GM19025 (cell line): Measurements from ENCODE around the gene CCAR1.
"Not testable (repeated sequence)": the region's sequence is repeated elsewhere in the genome, so short reads cannot be mapped to it uniquely, and the experiment has no call there.

Experiments
- ATAC-seq: cut with Tn5 transposase; IDR thresholded peaks from one replicate; pipeline ENCODE4 v1.9.1; 2021; ENCODE audit warnings: mild to moderate bottlenecking, low read depth, moderate library complexity; ENCODE audit not compliant: unreplicated experiment

The CCAR1 gene

DNA sequence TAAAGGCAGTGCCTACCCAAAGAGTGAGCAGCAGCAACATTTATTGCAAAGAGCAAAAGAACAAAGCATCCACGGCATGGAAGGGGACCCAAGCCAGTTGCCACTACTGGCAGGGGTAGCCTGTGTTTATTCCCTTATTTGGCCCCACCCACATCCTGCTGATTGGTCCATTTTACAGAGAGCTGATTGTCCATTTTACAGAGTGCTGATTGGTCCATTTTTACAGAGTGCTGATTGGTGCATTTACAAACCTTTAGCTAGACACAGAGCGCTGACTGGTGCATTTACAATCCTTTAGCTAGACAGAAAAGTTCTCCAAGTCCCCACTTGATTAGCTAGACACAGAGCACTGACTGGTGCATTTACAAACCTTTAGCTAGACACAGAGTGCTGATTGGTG lies 101.6 kb downstream of the CCAR1 start:
- not testable (repeated sequence) for ATAC-seq

DNA sequence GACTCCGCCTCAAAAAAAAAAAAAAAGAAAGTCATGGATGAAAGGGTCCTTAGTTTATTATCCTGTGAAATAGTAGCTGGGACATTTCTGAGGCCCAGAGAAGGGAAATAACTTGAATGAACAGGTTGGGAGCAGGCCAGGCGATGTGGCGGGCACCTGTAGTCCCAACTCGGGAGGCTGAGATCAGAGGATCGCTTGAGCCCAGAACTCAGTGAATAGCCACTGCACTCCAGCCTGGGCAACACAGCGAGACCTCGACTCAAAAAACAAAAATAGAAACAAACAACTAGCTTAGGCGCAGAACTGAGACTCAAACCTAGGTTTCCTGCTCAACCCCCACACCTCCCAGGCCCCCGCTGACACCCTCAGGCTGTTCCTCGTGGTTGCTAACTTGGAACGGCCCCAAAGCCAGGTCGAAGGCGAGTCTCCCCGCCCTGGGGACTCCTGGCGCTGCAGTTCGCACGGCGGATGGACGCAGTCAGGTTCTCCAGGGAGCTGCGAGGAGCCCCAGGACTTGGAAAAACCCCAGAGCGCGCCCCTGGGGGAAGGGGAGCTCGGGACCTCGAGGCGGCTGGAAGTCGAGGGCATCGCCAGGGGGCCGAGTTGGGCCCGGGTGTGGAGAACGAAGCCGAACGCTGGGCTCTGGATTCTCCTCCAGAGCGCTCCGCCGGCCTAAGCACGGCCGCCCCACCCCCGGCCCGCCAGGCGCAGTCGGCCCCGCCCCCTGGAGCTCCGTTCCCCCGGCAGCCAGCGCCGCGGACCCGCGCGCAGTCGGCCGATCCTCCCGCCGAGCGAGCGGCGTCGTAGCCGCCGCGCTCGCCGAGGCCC lies 105.9 kb downstream of the CCAR1 start, which contains the start of gene STOX1:
Gene STOX1 (plus strand): TSS at position 768 of the 828 bp plus-strand sequence. CDS start 93 bp downstream, outside the sequence.
- peak; percentile 54 for ATAC-seq

DNA sequence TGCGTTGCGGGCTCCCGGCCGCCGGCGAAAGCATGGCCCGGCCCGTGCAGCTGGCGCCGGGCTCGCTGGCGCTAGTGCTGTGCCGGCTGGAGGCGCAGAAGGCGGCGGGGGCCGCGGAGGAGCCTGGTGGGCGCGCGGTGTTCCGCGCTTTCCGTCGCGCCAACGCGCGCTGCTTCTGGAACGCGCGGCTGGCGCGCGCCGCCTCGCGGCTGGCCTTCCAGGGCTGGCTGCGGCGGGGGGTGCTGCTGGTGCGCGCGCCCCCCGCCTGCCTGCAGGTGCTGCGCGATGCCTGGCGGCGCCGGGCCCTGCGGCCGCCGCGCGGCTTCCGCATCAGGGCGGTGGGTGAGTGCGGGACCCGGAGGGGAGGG lies 106.5 kb downstream of the CCAR1 start:
- ATAC-seq = peak; percentile 29

DNA sequence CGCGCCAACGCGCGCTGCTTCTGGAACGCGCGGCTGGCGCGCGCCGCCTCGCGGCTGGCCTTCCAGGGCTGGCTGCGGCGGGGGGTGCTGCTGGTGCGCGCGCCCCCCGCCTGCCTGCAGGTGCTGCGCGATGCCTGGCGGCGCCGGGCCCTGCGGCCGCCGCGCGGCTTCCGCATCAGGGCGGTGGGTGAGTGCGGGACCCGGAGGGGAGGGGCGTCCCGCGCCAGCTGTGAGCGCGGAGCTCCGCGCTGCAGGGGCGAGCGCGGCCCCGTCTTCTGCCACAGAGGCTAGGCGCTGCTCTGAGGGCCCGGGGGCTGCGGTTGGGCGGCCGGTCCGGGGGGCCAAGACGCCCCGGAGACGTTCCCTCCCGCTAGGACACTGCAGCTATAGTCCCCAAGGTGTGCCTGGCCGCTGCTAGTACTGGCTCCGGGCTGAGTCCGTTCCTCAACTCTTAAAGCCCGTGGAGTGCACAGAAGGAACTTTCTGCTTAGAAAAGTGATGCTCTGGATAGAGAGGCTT lies 107.1 kb downstream of the CCAR1 start:
- ATAC-seq = peak; percentile 39

DNA sequence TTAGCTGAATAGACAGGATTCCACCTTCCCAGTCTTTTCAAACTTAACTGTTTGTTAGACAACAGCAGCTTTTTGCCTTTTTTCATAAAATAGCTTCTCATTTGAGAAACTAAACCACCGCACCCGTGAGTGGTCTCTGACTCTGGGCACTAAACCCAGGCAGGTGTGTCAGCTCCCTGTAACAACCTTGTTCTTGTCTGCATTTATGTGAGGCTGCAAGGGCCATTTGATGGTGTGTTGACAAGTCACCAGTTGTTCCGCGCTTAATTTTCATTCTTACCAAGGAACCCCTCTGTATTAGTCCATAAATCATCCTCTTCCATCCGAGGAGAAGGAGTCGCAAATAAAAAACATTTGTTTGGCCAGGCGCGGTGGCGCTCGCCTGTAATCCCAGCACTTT lies 107.8 kb downstream of the CCAR1 start:
- ATAC-seq = no peak

DNA sequence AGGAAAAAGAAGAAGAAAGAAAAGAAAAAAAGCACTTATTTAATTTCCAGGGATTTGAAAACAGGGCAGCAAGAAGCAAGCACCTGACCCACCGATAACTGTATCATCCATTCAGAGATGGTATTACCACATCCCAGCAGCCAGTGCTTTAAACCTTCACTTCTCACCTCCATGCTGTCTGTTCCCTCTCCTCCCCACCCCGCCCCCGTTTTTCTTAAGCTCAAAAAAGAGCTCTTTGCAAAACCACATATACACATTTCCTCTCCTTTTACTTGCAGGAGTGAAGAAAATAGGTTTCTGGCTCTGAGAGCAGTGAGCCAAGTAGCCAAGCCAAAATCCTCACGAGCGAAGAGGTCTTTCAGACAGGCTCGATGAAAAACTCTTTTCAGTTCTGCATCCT lies 108.5 kb downstream of the CCAR1 start:
- ATAC-seq = no peak

GRCh38 chr10:68829952-68830351 lies 108.9 kb downstream of the CCAR1 start:
- no peak for ATAC-seq

- no peak for ATAC-seq
These were observed 111.0 kb downstream of the CCAR1 start for GRCh38 chr10:68831961-68832455.

DNA sequence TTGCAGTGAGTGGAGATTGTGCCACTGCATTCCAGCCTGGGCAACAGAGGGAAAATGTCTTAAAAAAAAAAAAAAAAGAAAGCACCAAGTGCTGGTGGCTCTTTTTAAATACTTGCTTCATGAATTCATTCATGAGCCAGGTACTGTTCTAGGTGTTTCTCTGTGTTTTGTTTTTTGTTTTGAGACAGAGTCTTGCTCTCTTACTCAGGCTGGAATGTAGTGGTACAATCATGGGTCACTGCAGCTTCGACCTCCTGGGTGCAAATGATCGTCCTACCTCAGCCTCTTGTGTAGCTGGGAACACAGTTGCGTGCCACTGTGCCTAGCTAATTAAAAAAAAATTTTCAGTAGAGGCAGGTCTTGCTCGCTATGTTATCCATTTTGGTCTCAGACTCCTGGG lies 111.6 kb downstream of the CCAR1 start:
- no peak for ATAC-seq

- no peak for ATAC-seq
These were observed 116.7 kb downstream of the CCAR1 start for GRCh38 chr10:68837626-68838322.

DNA sequence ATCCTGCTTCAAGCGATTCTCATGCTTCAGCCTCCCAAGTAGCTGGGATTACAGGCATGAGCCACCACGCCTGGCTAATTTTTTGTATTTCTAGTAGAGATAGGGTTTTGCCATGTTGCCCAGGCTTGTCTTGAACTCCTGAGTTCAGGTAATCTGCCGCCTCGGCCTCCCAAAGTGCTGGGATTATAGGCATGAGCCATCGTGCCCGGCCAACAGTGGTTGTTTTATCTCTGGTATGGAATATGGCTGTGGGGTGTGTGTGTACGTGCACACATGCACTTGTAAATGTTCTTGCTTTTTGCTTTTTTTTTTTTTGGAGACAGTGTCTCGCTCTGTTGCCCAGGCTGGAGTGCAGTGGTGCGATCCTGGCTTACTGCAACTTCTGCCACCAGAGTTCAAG lies 119.6 kb downstream of the CCAR1 start:
- not testable (repeated sequence) for ATAC-seq
